ENCODE results near the gene MAPKAPK2.

Gene MAPKAPK2

DNA sequence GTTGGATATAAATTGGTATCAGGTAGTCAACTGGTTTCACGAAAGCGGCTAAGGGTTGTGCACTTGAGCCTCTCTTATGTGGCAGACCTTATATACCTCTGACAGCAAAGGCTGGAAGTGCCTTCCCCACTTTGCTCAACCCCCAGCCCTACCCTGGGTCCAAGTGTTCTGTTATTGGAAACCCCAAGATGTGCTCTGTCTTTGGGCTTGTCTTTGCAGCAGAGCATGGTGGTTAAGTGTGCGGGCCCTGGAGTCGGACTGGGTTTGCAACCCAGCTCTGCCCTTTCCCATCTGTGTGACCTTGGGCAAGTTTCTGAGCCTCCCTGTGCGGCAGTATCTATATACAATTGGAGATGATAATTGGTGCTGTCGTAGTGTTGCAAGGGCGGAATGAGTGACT, 98.8 kb downstream of the MAPKAPK2 start:
- no peak for DNase-seq

Data from activated CD4-positive, alpha-beta T cell treated with anti-CD3 and anti-CD28 coated beads, Interleukin-2, amount 50 U/mL, for 16 hours (primary cell).